Neural cell (in vitro differentiated cells): ENCODE data around the gene PCDH9. TPM values are rescaled to one million over a fixed set of nuclear protein-coding genes. Genes with fewer than 3 reads are reported as not detected.

ENCODE experiments used
- H2AFZ ChIP-seq: fragments of 200-600, 300-800 bp; sonication (generic), shearing (Covaris generic); 2 replicates; pipeline ENCODE4 v1.6.0; 2014; ENCODE audit warnings: low read depth, mild to moderate bottlenecking, antibody characterized with exemption, low read length, moderate library complexity
- H3F3A ChIP-seq: fragments of 200-600 bp; shearing (Covaris generic); 2 replicates; pipeline ENCODE4 v1.6.1; 2016; ENCODE audit warnings: mild to moderate bottlenecking, moderate library complexity, mixed read lengths, antibody characterized with exemption, low read length; ENCODE audit not compliant: insufficient read depth, poor library complexity, severe bottlenecking
- H3K27ac ChIP-seq: fragments of 200-600, 300-800 bp; sonication (generic), shearing (Covaris generic); 2 replicates; pipeline ENCODE4 v1.5.1; 2014; ENCODE audit warnings: mild to moderate bottlenecking, low read length, moderate library complexity
- H3K27me3 ChIP-seq: fragments of 300-800, 200-600 bp; sonication (generic), shearing (Covaris generic); 2 replicates; pipeline ENCODE4 v1.6.0; 2014; ENCODE audit warnings: mild to moderate bottlenecking, low read depth, low read length, moderate library complexity; ENCODE audit not compliant: insufficient read depth
- H3K36me3 ChIP-seq: fragments of 300-800, 200-600 bp; sonication (generic), shearing (Covaris generic); 2 replicates; pipeline ENCODE4 v1.5.1; 2014; ENCODE audit warnings: mild to moderate bottlenecking, antibody characterized with exemption, low read length, moderate library complexity; ENCODE audit not compliant: insufficient read depth
- H3K4me2 ChIP-seq: fragments of 300-800, 200-600 bp; sonication (generic), shearing (Covaris generic); 2 replicates; pipeline ENCODE4 v1.6.0; 2014; ENCODE audit warnings: mild to moderate bottlenecking, low read length
- H3K4me3 ChIP-seq: fragments of 300-800, 200-600 bp; sonication (generic), shearing (Covaris generic); 2 replicates; pipeline ENCODE4 v1.5.1; 2014; ENCODE audit warnings: mild to moderate bottlenecking, low read length, moderate library complexity
- H3K79me2 ChIP-seq: fragments of 200-600 bp; shearing (Covaris generic); replicated peaks from 2 replicates; pipeline ENCODE4 v1.6.0; 2014; ENCODE audit warnings: mild to moderate bottlenecking, low read length, moderate library complexity; ENCODE audit not compliant: insufficient read depth
- H3K9ac ChIP-seq: fragments of 300-800, 200-600 bp; sonication (generic), shearing (Covaris generic); 2 replicates; pipeline ENCODE4 v1.6.1; 2016; ENCODE audit warnings: mild to moderate bottlenecking, low read length, mixed read lengths
- H3K9me2 ChIP-seq: fragments of 200-600 bp; shearing (Covaris generic); 2 replicates; pipeline ENCODE4 v1.6.1; 2016; ENCODE audit warnings: mild to moderate bottlenecking, low read length, mixed read lengths; ENCODE audit not compliant: insufficient read depth
- H3K9me3 ChIP-seq: fragments of 200-600, 300-800 bp; sonication (generic), shearing (Covaris generic); 2 replicates; pipeline ENCODE4 v1.6.1; 2016; ENCODE audit warnings: mild to moderate bottlenecking, mixed run types, low read length, moderate library complexity, mixed read lengths
- H4K20me1 ChIP-seq: fragments of 200-600 bp; shearing (Covaris generic); 2 replicates; pipeline ENCODE4 v1.6.1; 2016; ENCODE audit warnings: mild to moderate bottlenecking, mixed run types; ENCODE audit not compliant: insufficient read depth
- CTCF ChIP-seq: fragments of 450-650 bp; IDR thresholded peaks from 2 replicates; pipeline ENCODE4 v1.5.1; 2014; ENCODE audit warnings: antibody characterized with exemption, mild to moderate bottlenecking, moderate library complexity; ENCODE audit not compliant: poor library complexity, severe bottlenecking
- EP300 ChIP-seq: fragments of 450-650 bp; conservative IDR thresholded peaks from 2 replicates; pipeline ENCODE4 v1.6.1; 2014; ENCODE audit warnings: antibody characterized with exemption, mild to moderate bottlenecking, moderate library complexity; ENCODE audit not compliant: poor library complexity, severe bottlenecking
- EZH2 ChIP-seq: fragments of 200-600, 300-800 bp; shearing (Covaris generic), sonication (generic); IDR thresholded peaks from 2 replicates; pipeline ENCODE4 v1.6.1; 2014; ENCODE audit warnings: antibody characterized with exemption, low read length, borderline replicate concordance, mild to moderate bottlenecking; ENCODE audit not compliant: insufficient read depth, poor library complexity, severe bottlenecking
- MXI1 ChIP-seq: fragments of 450-650 bp; conservative IDR thresholded peaks from 2 replicates; pipeline ENCODE4 v1.6.1; 2014; ENCODE audit warnings: antibody characterized with exemption, mild to moderate bottlenecking; ENCODE audit not compliant: poor library complexity, severe bottlenecking
- POLR2AphosphoS5 ChIP-seq: IDR thresholded peaks from 2 replicates; pipeline ENCODE4 v1.6.1; 2012
- RAD21 ChIP-seq: fragments of 450-650 bp; conservative IDR thresholded peaks from 2 replicates; pipeline ENCODE4 v1.6.1; 2014; ENCODE audit warnings: antibody characterized with exemption, mild to moderate bottlenecking, moderate library complexity
- SMC3 ChIP-seq: fragments of 450-650 bp; conservative IDR thresholded peaks from 2 replicates; pipeline ENCODE4 v1.6.1; 2014; ENCODE audit warnings: antibody characterized with exemption, mild to moderate bottlenecking, moderate library complexity; ENCODE audit not compliant: poor library complexity
- TAF1 ChIP-seq: IDR thresholded peaks from 2 replicates; pipeline ENCODE4 v1.6.1; 2012; ENCODE audit warnings: low read depth
- polyA plus RNA-seq: library from polyadenylated mRNA; depleted of rRNA; stranded (reverse); fragments of >200 nt; gene quantifications from 2 replicates; pipeline ENCODE4 v1.2.3, GENCODE V29; 2014
- TF ChIP-seq, protein P1 (sequence below): IDR thresholded peaks from 2 replicates; pipeline ENCODE4 v1.6.1; 2012; ENCODE audit warnings: borderline replicate concordance

The PCDH9 gene
- polyA plus RNA-seq, 1 donor from 2014 or later, result 4.6 TPM

GRCh38 chr13:67033170-67033569 lies 197.0 kb downstream of the PCDH9 start:
- H3K4me2 ChIP-seq, result no peak overlapping the region
- no peak overlapping the region for H2AFZ ChIP-seq
- no peak overlapping the region for H3K9ac ChIP-seq
- no peak overlapping the region for H3K4me3 ChIP-seq
- H3F3A ChIP-seq, result no peaks in the 10 kb centered on the region
- TF ChIP-seq SMC3, result no peak
- TF ChIP-seq, protein P1, sequence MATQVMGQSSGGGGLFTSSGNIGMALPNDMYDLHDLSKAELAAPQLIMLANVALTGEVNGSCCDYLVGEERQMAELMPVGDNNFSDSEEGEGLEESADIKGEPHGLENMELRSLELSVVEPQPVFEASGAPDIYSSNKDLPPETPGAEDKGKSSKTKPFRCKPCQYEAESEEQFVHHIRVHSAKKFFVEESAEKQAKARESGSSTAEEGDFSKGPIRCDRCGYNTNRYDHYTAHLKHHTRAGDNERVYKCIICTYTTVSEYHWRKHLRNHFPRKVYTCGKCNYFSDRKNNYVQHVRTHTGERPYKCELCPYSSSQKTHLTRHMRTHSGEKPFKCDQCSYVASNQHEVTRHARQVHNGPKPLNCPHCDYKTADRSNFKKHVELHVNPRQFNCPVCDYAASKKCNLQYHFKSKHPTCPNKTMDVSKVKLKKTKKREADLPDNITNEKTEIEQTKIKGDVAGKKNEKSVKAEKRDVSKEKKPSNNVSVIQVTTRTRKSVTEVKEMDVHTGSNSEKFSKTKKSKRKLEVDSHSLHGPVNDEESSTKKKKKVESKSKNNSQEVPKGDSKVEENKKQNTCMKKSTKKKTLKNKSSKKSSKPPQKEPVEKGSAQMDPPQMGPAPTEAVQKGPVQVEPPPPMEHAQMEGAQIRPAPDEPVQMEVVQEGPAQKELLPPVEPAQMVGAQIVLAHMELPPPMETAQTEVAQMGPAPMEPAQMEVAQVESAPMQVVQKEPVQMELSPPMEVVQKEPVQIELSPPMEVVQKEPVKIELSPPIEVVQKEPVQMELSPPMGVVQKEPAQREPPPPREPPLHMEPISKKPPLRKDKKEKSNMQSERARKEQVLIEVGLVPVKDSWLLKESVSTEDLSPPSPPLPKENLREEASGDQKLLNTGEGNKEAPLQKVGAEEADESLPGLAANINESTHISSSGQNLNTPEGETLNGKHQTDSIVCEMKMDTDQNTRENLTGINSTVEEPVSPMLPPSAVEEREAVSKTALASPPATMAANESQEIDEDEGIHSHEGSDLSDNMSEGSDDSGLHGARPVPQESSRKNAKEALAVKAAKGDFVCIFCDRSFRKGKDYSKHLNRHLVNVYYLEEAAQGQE, result no peak
- TF ChIP-seq TAF1, result no peak
- TF ChIP-seq EZH2, result no peak
- no peak for TF ChIP-seq MXI1
- TF ChIP-seq RAD21, result no peak
- no peaks in the 10 kb centered on the region for H3K36me3 ChIP-seq
- H3K9me2 ChIP-seq, result no peaks in the 10 kb centered on the region
- H3K9me3 ChIP-seq, result no peaks in the 10 kb centered on the region
- no peaks in the 10 kb centered on the region for H3K79me2 ChIP-seq
- H4K20me1 ChIP-seq, result no peaks in the 10 kb centered on the region
- no peaks in the 10 kb centered on the region for H3K27me3 ChIP-seq
- no peak overlapping the region for H3K27ac ChIP-seq

- no peak overlapping the region for H3K27ac ChIP-seq
- H3K4me2 ChIP-seq, result no peak overlapping the region
- H3K79me2 ChIP-seq, result no peaks in the 10 kb centered on the region
- H3F3A ChIP-seq, result no peaks in the 10 kb centered on the region
- H3K9ac ChIP-seq, result no peak overlapping the region
- no peak overlapping the region for H2AFZ ChIP-seq
- H4K20me1 ChIP-seq, result no peaks in the 10 kb centered on the region
- no peaks in the 10 kb centered on the region for H3K9me2 ChIP-seq
- H3K36me3 ChIP-seq, result no peaks in the 10 kb centered on the region
- H3K4me3 ChIP-seq, result no peak overlapping the region
- TF ChIP-seq TAF1 (no peak), POLR2AphosphoS5 (no peak), SMC3 (no peak), MXI1 (no peak), EP300 (no peak), CTCF (no peak), EZH2 (no peak), RAD21 (no peak)
- TF ChIP-seq, protein P1, result no peak
- H3K9me3 ChIP-seq, result no peaks in the 10 kb centered on the region
- H3K27me3 ChIP-seq, result no peaks in the 10 kb centered on the region
Measured at GRCh38 chr13:67023130-67023876, 206.8 kb downstream of the PCDH9 start.
